HG02798 (cell line): Measurements from ENCODE around the gene RRAD.
"Not testable (repeated sequence)": the region's sequence is repeated elsewhere in the genome, so short reads cannot be mapped to it uniquely, and the experiment has no call there.

Experiments used
- ATAC-seq: cut with Tn5 transposase; IDR thresholded peaks from one replicate; pipeline ENCODE4 v1.9.1; 2021; ENCODE audit warnings: mild to moderate bottlenecking; ENCODE audit not compliant: unreplicated experiment, poor library complexity

RRAD gene

DNA sequence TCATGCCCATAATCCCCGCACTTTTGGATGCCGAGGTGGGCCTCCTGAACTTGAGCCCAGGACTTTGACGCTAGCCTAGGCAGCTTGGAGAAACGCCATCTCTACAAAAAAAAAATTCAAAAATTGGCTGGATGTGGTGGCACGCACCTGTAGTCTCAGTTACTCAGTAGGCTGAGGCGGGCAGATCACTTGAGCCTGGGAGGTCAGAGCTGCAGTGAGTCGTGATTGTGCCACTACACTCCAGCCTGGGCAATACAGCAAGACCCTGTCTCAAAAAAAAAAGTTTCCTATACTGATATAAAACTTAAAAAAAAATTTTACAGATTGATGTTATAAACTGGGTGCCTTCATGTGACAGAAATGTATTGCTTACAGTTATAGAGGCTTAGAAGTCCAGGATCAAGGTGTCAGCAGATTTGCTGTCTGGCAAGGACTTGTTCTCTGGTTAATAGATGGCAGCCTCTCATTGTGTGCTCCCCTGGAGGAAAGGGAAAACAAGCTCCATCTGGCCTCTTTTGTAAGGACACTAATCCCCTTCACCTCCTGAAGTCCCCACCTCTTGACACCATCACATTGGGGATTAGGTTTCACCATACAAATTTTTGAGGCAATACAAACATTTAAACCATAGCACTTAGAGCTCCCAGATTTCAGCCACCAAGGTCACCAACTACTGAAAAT lies 27.2 kb upstream of the RRAD start:
- ATAC-seq: no peak

DNA sequence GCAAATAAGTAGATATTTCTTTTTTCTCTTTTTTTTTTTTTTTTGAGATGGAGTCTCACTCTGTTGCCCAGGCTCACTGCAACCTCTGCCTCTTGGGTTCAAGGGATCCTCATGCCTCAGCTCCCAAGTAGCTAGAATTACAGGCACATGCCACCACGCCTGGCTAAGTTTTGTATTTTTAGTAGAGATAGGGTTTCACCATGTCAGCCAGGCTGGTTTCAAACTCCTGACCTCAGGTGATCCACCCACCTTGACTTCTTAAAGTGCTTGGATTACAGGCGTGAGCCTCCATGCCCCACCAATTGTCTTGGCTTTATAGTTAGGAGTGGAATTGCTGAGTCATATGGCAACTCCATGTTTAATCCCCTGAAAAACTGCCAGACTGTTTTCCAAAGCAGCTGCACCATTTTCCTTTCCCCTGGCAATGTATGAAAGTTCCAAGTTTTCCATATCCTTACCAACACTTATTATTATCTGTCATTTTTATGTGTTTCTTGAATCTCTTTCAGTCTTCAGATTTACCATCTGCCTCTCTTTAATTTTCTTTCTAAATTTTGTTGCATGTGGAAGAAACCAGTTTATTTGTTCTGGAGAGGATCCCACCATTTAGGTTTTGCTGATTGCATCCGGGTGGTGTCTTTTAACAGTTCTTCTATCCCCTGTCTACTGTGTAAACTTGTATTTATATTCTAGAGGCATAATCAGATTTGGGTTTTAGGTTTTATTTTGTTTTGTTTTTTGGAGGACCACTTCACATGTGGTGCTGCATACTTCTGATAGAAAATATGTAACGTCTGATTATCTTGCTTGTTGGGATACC lies 25.8 kb upstream of the RRAD start:
- no peak for ATAC-seq

DNA sequence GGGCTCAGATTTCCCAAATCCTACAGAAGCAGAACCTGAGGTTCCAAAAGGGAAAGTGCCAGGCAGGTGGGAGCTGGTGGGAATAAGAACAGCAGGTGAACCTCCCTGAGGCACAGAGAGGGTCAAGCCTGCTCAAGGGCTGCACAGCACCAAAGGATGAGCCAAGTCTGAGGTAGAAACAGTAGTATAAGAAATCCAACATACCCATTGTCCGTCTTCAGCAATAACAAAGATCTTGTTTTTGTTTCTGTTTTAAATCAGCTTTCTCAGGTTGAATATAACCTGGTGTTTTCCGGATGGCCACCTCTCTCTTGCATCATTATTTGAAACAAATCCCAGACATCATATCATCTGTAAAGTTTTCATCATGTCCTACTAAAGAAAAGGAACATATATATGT lies 25.1 kb upstream of the RRAD start:
- no peak for ATAC-seq

DNA sequence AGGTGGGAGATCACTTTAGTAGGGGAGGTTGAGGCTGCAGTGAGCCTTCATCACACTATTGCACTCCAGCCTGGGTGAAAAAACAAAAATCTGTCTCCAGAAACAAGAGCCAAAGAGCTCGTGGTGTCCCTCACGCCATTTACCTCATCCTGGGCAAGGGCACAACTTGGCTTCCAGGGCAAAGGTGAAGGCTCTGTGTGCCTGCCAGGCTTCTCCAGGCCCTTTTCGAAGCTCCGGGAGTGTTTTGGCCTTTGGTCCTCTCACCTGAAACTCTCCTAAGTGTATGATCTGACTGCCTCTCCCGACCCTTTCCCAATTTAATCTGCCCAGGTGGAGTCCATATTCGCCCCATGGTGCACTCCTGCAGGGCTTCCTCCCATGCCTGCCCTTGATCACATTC lies 24.1 kb upstream of the RRAD start:
- no peak for ATAC-seq

DNA sequence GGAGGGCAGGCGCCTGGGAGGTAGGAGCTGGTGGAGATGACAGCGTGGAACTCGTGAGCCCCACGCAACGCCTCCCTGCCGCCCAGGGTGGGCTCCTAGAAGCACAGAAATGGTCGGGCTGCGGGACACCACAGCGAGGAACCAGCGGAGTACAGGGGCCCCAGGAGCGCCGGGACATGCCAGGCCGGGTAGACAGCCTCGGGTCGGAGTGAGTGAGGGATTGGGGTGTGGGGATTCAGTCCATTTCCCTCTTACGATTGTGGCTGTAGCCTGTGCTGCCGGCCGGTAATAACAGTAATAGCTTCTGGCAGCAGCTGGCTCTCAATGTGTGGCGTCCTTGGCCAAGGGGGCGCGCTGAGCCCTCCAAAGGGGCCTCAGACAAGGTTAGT lies 23.5 kb upstream of the RRAD start:
- no peak for ATAC-seq

DNA sequence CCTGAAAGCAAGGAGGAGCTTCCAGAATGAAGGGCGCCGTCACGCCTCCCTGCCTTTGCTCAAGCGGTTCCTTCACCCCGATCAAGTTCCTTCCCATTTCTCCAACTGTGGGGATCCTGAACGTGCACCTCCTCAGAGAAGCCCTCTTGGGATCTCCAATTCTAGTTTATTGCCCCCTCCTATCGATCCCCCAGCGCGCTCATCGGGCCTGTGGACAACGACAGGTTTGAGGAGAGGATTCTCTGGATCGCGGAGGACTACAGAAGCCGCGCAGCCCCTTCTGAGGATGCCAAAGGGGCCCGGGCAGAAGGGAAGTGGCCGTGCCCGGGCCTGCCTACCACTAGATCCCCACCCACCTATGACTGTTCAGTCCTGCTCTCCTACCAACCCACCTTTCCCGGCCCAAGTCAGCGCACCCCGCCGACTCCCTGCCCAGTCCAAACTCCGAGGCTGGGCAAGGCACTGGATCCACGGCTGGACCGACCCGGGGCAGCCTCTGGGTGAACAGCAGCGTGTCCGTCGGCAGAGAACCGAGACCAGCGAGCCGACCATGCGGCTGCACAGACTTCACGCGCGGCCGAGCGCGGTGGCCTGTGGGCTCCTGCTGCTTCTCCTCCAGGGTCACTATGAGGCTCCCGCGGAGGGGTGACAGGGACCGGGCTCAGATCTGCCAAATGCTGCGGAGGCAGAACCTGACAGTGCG lies 22.9 kb upstream of the RRAD start:
- ATAC-seq: no peak

DNA sequence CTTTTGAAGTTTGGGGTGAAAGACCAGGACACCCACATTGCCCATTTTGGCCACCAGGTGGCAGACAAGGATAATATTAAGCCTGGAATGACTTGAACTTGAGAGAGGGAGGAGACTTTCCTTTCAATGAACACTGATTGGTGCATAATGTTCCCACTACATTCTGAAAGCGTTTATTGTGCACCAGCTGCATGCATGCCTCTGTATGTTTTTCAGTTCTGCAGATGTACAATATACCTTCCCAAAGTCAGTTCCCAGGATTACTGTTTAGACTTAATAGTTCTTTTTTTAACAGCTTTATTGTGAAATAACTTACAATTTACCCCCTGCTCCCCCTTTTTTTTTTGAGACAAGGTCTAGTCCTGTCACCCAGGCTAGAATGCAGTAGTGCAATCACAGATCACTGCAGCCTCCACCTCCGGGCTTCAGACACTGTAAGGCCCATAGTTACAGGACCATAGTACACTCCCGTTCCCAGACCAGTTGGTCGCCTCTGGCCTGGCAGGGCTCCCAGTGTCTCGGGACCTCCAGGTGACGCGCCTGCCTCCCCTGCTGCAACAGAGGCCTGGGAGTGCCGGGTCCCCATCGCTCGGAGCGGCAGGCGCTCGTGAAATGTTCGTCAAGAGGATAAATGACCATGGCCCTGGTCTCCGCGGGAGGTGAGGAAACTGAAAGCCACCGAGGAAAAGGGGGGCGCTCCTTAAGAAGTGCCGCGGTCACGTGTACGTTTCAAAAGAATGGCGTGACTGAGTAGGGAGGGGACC lies 22.1 kb upstream of the RRAD start:
- ATAC-seq: peak; percentile 70

DNA sequence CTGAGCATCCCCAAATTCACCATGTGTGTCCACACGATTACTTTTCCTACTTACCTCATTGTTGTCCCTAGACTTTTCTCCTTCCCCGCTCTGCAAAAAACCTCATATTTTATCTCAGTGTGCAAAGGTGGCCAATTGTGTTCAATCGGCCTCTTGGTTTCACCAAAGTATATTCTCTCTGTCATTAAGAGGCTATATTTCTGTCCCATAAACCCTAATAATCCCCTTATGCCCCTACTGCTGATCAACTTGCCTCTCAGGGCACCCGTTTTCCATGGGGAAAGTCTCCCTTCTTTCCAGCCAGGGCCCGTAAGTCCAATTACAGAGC lies 21.6 kb upstream of the RRAD start:
- ATAC-seq: no peak

DNA sequence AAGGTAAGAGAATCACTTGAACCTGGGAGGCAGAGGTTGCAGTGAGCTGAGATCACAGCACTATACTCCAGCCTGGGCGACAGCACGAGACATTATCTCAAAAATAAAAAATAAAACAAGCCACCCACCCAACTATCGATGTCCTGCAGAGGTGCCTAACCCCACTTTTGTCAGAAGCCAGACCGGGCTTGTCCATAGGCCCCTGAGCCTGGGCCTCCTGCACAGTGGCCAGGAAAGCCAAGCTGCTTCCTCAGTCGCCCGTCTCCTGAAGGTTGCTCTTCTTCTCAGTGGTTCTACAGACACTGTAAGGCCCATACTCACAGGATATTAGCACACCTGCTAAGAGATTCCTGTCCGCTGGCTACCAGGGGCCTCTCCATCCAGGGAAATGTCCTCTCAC lies 21.2 kb upstream of the RRAD start:
- no peak for ATAC-seq

DNA sequence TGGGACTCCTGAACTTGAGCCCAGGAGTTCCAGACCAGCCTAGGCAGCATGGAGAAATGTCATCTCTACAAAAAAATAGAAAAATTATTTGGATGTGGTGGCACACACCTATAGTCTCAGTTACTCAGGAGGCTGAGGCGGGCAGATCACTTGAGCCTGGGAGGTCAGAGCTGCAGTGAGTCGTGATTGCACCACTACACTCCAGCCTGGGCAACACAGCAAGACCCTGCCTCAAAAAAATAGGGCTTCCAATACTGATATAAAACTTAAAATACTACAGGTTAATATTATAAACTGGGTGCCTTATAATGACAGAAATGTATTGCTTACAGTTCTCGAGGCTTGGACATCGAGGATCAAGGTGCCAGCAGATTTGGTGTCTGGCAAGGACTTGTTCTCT lies 20.6 kb upstream of the RRAD start:
- no peak for ATAC-seq

DNA sequence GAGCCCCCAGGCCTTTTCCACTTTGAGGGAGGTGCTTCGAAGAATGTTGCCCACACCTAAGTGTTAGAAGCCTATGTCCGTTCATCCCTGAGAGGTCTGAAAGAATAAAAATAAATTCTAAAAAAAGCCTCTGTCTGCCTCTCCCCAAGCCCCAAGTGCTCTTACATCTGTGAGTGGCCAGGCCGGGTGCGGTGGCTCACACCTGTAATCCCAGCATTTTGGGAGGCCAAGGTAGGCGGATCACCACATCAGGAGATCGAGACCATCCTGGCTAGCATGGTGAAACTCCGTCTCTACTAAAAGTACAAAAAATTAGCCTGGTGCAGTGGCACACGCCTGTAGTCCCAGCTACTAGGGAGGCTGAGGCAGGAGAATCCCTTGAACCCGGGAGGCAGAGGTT lies 19.6 kb upstream of the RRAD start:
- ATAC-seq: not testable (repeated sequence)

DNA sequence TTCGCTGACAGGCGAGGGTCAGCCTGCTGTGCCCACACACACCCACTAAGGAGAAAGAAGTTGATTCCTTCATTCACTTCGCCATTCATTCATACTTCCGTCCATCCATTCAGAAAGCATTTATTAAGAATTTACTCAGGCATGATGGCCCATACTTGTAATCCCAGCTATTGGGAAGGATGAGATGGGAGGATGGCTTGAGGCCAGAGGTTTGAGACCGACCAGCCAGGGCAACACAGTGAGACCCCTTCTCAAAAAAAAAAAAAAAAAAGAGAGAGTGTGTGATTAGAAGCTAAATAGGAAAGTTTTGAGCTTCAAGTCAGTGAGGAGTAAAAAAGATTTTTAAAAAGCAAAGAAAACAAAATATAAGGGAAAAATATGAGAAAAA lies 18.7 kb upstream of the RRAD start:
- no peak for ATAC-seq

DNA sequence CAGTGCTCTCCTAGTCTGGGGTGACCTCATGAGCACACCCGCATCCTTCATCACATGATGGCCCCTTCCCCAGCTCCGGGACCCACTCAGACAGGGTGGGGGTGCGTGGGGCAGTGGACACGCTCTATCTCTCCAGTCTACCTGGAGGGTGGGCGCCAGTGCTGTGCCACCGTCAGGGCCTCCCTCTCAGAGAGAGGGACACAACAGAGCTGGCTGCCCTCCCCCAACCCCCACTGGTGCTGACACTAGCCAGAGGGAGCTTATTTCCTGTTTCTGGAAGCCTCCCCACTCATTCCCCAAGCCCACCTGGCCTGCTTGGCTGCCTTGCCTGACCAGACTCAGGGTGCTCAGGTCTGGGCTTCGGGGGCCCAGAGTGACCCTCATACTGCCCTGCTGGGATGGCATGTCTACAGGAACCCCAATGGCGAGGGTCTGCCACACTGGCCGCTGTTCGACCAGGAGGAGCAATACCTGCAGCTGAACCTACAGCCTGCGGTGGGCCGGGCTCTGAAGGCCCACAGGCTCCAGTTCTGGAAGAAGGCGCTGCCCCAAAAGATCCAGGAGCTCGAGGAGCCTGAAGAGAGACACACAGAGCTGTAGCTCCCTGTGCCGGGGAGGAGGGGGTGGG lies 18.2 kb upstream of the RRAD start:
- no peak for ATAC-seq

DNA sequence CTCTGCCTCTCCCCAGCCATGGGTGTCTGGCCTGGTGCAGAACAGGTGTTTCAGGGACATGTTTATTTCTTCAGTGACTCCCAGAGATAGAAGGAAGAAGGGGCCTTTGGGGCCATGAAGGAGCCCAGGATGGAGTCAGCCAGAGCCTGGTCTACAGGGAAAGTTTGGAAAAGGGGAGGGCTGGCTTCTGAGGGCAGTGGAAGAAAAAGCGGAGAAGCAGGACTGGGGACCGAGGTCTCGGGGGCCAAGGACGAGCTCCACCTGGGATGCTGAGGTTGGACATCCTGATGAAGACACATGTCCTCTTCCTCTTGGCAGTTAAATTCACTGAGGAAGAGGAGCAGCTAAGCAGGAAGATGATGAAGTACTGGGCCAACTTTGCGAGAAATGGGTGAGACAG lies 17.6 kb upstream of the RRAD start:
- ATAC-seq: no peak

DNA sequence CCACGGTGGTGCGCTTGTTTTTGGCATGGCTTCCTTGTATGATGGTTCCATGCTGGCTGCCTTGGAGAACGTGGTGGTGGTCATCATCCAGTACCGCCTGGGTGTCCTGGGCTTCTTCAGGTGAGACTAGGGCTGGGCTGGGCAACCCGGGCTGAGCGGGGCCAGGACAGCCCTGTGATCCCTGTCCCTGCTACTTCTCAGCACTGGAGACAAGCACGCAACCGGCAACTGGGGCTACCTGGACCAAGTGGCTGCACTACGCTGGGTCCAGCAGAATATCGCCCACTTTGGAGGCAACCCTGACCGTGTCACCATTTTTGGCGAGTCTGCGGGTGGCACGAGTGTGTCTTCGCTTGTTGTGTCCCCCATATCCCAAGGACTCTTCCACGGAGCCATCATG lies 14.9 kb upstream of the RRAD start:
- ATAC-seq: no peak

DNA sequence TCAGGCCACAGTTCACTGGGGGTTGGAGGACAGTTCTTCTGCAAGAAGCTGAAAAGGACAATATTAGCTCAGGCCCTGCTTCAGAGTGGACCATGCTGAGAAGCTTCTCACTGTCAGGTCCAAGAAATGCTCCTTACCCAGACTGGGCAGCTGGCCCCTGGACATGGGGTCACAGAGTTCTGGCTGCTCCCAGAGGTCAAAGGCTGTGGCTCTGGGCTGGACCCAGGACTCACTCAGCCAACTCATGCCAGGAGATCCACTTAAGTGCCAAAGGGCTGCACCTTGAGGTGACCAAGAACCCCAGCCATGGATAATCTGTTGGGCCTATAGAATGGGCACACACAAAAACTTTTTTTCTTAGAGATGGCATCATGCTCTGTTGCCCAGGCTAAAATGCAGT lies 14.0 kb upstream of the RRAD start:
- no peak for ATAC-seq

DNA sequence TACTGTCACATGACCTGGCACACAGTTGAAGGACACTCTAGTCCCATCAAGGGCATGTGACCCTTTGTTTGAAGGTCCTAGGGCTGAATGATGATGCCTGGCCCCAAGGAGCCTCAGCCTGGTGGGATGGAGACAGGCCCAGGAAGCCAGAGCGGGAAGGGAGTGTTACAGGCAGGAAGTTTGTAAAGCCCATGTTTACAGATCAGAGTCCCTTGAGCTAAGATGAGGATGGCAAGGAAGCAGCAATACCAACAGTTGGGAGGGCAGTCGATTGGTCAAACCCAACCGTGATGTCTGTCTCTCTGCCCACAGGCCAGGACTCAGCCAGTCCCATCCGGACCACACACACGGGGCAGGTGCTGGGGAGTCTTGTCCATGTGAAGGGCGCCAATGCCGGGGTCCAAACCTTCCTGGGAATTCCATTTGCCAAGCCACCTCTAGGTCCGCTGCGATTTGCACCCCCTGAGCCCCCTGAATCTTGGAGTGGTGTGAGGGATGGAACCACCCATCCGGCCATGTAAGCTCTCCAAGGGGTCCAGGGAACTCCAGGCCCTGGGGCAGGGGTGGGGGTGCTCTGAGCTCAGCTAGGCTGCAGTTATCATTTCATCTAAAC lies 12.5 kb upstream of the RRAD start:
- no peak for ATAC-seq

DNA sequence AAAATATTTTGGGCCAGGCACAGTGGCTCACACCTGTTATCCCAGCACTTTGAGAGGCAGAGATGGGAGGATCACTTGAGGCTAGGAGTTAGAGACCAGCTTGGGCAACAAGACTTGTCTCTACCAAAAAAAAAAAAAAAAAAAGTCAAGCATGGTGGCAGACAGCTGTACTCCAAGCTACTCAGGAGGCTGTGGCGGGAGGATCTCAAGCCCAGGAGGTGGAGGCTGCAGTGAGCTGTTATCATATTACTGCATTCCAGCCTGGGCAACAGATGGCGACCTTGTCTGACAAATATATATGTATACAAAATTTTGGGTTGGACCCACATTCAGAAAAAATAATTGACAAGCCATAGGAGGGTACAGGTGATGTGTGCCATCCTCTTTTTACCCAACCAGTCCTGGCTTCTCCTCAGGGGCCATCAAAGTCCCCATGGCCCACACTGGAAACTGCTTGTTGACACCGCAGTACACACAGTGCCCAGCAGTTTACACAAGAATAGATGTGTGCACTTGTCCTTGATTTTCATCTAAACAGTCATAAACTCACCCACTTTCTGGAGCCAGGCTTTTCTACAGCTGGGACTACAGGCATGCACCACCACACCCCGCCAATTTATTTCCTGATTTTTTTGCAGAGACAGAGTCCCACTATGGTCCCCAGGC lies 11.7 kb upstream of the RRAD start:
- ATAC-seq: no peak

DNA sequence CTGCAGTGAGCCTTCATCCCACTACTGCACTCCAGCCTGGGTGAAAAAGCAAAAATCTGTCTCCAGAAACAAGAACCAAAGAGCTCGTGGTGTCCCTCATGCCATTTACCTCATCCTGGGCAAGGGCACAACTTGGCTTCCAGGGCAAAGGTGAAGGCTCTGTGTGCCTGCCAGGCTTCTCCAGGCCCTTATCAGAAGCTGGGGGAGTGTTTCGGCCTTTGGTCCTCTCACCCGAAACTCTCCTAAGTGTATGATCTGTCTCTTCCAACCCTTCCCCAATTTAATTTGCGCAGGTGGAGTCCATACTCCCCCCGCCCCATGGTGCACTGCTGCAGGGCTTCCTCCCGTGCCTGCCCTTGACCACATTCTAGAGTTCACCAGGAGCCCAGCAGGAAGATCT lies 11.1 kb upstream of the RRAD start:
- ATAC-seq: no peak
